ENCODE results near the gene NKAIN2.

NKAIN2 gene

DNA sequence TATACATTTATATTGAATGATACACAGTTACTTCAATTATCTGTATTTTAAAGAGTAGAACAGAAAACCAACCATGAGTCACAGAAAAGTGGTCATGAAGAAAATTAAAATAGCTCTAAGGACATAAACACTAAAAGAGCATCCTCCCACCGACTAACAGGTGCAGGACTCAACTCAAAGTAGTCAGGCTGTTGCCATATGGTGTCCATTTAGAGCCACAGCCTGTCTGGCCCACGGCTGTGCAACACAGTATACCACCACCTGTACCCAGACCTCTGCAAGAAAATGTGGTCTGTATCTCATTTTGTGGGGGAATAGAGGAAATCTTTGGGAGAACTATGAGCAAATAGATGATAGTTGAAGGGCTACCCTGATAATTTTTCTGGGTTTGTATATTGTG lies 708.8 kb downstream of the NKAIN2 start:
- no peak for TF ChIP-seq ZNF70 (CRISPR knock-in tag; IDR thresholded peaks at IDR 0.05)
- ATAC-seq, result no peak

DNA sequence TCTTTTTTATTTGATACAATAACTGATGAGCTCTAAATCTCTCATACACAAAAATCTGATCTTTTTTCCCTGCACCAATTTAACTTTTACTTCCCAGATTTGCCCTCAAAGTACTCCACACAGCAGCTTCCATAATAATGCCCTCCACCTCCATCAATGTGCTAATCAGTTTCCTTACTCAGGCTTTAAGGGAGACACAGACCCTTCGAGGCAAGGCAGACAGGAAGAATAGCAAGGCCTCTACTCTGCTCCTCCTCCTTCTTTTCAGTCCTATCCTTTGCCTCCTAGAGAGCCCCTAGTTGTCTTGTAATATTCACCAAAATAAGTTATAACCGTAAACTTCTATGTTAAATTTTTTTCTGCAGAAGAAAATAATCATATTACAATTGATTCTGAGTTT lies 713.7 kb downstream of the NKAIN2 start:
- no peak for ATAC-seq
- TF ChIP-seq ZC3H10 (CRISPR knock-in tag; IDR thresholded peaks at IDR 0.05) (no peak), CSDC2 (CRISPR knock-in tag; IDR thresholded peaks at IDR 0.05) (no peak), SNAI2 (CRISPR knock-in tag; IDR thresholded peaks at IDR 0.05) (no peak), TCF4 (CRISPR knock-in tag; IDR thresholded peaks at IDR 0.05; ENCODE audit: borderline replicate concordance) (no peak), ESRRG (CRISPR knock-in tag; IDR thresholded peaks at IDR 0.05) (no peak), PATZ1 (CRISPR knock-in tag; IDR thresholded peaks at IDR 0.05; ENCODE audit: borderline replicate concordance) (no peak), TOX (CRISPR knock-in tag; IDR thresholded peaks at IDR 0.05; ENCODE audit: borderline replicate concordance) (no peak), ZNF565 (CRISPR knock-in tag; conservative IDR thresholded peaks at IDR 0.05; ENCODE audit: low read depth) (no peak), ZNF70 (CRISPR knock-in tag; IDR thresholded peaks at IDR 0.05) (no peak), ZFP30 (CRISPR knock-in tag; IDR thresholded peaks at IDR 0.05) (no peak)
- TF ChIP-seq, protein P1, sequence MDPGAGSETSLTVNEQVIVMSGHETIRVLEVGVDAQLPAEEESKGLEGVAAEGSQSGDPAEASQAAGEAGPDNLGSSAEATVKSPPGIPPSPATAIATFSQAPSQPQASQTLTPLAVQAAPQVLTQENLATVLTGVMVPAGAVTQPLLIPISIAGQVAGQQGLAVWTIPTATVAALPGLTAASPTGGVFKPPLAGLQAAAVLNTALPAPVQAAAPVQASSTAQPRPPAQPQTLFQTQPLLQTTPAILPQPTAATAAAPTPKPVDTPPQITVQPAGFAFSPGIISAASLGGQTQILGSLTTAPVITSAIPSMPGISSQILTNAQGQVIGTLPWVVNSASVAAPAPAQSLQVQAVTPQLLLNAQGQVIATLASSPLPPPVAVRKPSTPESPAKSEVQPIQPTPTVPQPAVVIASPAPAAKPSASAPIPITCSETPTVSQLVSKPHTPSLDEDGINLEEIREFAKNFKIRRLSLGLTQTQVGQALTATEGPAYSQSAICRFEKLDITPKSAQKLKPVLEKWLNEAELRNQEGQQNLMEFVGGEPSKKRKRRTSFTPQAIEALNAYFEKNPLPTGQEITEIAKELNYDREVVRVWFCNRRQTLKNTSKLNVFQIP (CRISPR knock-in tag; IDR thresholded peaks at IDR 0.05; ENCODE audit: borderline replicate concordance, low read depth), result no peak
- TF ChIP-seq, protein P2, sequence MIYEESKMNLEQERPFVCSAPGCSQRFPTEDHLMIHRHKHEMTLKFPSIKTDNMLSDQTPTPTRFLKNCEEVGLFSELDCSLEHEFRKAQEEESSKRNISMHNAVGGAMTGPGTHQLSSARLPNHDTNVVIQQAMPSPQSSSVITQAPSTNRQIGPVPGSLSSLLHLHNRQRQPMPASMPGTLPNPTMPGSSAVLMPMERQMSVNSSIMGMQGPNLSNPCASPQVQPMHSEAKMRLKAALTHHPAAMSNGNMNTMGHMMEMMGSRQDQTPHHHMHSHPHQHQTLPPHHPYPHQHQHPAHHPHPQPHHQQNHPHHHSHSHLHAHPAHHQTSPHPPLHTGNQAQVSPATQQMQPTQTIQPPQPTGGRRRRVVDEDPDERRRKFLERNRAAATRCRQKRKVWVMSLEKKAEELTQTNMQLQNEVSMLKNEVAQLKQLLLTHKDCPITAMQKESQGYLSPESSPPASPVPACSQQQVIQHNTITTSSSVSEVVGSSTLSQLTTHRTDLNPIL (CRISPR knock-in tag; IDR thresholded peaks at IDR 0.05; ENCODE audit: low read depth), result no peak

- TF ChIP-seq ZC3H10 (CRISPR knock-in tag; IDR thresholded peaks at IDR 0.05) (no peak), ESRRG (CRISPR knock-in tag; IDR thresholded peaks at IDR 0.05) (no peak)
- no peak for ATAC-seq
These were observed 716.8 kb downstream of the NKAIN2 start for GRCh38 chr6:124520514-124520913.

DNA sequence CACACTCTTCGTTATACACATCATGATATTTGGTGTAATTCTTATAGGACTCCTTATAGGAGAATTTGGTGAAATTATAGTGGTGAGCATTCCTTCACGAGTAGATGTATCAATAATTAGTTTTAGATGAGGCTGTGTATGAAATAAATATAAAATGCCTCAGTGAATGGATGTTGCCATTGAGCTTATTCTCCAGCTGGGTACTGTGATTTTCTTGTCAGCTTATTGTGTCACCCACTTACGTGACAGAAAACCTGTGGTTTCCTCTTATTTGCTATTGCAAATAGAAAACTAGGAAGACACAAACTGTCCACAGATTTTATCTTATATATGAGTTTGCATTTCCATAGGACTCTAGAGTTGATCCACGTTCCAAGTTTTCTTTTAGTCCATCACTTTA lies 718.7 kb downstream of the NKAIN2 start:
- ATAC-seq, result no peak
- TF ChIP-seq ISL1 (CRISPR knock-in tag; IDR thresholded peaks at IDR 0.05), result no peak
- TF ChIP-seq, protein P1 (CRISPR knock-in tag; IDR thresholded peaks at IDR 0.05; ENCODE audit: borderline replicate concordance, low read depth), result no peak
- TF ChIP-seq ZFP3 (CRISPR knock-in tag; IDR thresholded peaks at IDR 0.05), result no peak
- TF ChIP-seq TOX (CRISPR knock-in tag; IDR thresholded peaks at IDR 0.05; ENCODE audit: borderline replicate concordance), result no peak
- no peak for TF ChIP-seq ZFP30 (CRISPR knock-in tag; IDR thresholded peaks at IDR 0.05)
- TF ChIP-seq CSDC2 (CRISPR knock-in tag; IDR thresholded peaks at IDR 0.05), result no peak
- no peak for TF ChIP-seq TCF4 (CRISPR knock-in tag; IDR thresholded peaks at IDR 0.05; ENCODE audit: borderline replicate concordance)
- no peak for TF ChIP-seq ESRRG (CRISPR knock-in tag; IDR thresholded peaks at IDR 0.05)
- no peak for TF ChIP-seq GLIS3 (CRISPR knock-in tag; IDR thresholded peaks at IDR 0.05)
- no peak for TF ChIP-seq BACH2 (CRISPR knock-in tag; IDR thresholded peaks at IDR 0.05; ENCODE audit: borderline replicate concordance)
- no peak for TF ChIP-seq ZNF8 (CRISPR knock-in tag; IDR thresholded peaks at IDR 0.05)
- TF ChIP-seq ARNTL (CRISPR knock-in tag; IDR thresholded peaks at IDR 0.05; ENCODE audit: borderline replicate concordance, low read depth), result no peak
- no peak for TF ChIP-seq ZC3H10 (CRISPR knock-in tag; IDR thresholded peaks at IDR 0.05)
- no peak for TF ChIP-seq PATZ1 (CRISPR knock-in tag; IDR thresholded peaks at IDR 0.05; ENCODE audit: borderline replicate concordance)
- TF ChIP-seq PPARA (CRISPR knock-in tag; IDR thresholded peaks at IDR 0.05; ENCODE audit: borderline replicate concordance), result no peak
- TF ChIP-seq, protein P2 (CRISPR knock-in tag; IDR thresholded peaks at IDR 0.05; ENCODE audit: low read depth), result no peak
